Inflammatory macrophage treated with lipopolysaccharide for 4 hours (primary cell): ENCODE data around the gene PRXL2B.

Experiments
- DNase-seq: peaks from one replicate; pipeline ENCODE4 v3.0.0-alpha.2; 2020

PRXL2B gene

DNA sequence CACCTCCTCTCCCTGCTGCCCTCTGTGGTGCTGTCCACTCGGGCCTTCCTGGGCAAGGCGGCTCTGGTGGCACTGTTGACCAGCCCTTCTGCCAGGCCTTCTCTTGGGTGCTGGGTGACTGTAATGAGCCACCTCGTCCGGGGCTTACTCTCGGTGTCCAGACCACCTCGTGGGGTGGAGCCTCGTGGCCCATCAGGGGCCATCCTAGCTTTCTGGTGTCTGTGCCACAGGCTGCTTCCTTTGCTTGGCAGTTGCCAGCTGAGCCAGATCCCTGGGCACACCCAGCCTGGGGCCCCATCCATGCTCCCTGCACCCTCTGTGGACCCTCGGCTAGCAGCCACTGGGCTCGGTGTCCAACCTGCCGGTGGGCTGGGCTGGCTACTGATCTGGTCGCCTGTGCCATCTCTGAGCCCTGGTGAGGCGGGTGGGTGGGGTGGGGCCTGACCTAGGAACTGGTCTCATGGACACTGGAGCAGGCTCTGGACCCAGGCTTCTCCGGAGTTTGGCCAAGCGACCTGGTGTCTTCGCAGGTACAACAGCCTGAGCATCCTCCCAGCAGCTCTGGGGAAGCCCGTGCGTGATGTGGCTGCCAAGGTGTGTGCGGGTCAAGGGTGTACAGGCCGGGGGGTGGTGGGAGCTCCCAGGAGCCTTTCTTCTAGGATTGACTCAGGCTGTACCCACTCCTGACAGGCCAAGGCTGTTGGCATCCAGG lies 1.4 kb downstream of the PRXL2B start:
- DNase-seq, result no peak

- no peak for DNase-seq
Observed at GRCh38 chr1:2588661-2589430, 2.3 kb downstream of the PRXL2B start.

DNA sequence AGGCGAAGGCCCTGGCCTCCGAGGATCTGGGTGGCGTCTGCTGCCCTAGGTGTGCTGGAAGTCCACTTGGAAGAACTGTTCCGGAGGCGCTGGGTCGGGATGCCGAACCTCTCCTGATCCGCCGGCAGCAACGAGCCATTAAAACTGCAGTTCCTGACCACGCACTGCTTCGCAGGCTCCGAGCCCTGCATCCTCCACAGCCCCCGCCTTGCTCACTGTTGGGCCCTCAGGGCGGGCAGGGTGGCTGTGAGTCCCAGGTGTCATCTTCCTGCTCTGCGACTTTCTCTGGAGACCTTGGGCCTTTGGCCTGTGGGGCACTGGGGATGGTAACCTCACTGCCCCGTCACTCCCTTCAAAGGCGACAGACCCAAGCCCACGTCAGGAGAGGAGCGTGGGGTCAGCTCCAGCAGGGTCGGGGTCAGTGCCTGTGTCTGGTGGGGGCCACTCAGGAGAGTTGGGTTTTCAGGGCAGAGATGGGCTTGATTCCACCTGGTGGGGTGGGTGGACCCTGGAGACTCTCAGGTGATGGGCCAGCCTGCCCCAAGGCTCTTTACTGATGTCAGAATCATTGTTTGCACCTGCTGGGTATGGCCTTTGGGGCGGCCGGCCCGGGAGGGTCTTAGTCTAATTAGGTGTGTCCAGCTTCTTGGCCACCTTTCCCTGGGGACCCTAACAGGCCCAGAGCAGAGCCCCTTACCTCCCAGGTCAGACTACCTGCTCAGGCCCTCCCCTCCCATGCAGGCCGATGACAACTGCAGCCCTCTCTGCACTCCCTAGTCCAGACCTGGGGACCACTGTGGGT lies 3.1 kb downstream of the PRXL2B start:
- DNase-seq, result no peak

GRCh38 chr1:2590233-2591141 lies 3.9 kb downstream of the PRXL2B start:
- no peak for DNase-seq

DNA sequence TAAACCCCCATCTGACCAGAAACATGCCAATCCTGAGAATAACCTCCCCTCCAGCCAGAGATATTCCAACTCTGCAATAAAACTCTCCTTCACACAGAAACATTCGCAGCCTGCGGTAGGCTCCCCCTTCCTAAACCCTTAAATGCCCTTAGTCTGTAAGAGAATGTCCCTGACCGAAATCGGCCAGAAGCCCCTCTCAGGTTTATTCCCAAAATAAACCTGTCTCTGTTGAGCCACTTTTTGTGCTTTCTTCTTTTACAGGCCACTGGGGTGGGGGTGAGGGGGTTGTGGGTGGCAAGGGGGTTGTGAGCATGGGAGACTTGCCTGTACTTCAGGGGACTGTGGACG lies 4.6 kb downstream of the PRXL2B start:
- DNase-seq, result no peak

DNA sequence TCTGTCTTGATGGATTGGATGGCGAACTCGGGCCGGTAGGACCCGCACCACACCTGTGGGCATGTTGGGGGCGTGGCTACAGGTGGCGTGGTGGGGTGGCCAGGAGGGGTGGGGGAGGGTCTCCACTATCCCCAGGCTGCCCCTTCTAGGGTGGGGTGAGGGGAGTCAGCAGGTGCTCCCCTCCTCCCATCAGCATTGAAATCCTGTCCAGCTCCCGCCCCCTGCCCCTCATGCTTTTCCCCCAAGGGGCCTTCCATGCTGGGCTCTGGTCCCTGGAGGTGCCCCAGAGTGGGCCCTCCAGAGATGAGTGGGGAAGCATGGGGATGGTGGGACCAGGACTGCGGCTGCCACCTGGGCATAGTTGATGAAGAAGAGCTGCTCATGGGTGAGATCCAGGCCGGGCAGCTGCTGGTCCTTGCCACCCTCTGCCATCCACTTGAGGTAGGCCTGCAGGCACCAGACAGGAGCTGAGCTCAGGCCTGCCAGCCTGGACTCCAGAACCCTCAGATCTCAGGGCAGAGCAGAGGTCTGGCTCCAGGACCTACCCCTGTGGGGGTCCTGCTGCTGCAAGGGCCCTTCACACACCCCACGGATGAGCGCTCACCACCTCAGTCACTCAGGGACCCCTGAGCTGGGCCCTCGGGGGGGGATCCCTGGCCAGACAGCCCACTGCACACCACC lies 5.1 kb downstream of the PRXL2B start:
- no peak for DNase-seq

GRCh38 chr1:2592672-2593071 lies 6.1 kb downstream of the PRXL2B start:
- DNase-seq, result no peak

- no peak for DNase-seq
Observed at GRCh38 chr1:2593251-2593878, 6.8 kb downstream of the PRXL2B start.

- DNase-seq, result no peak
Observed at GRCh38 chr1:2594001-2594640, 7.5 kb downstream of the PRXL2B start.

GRCh38 chr1:2594641-2595131 lies 8.1 kb downstream of the PRXL2B start:
- DNase-seq, result no peak

GRCh38 chr1:2595261-2595811 lies 8.8 kb downstream of the PRXL2B start:
- DNase-seq, result no peak

GRCh38 chr1:2595812-2596529 lies 9.4 kb downstream of the PRXL2B start:
- DNase-seq, result no peak

DNA sequence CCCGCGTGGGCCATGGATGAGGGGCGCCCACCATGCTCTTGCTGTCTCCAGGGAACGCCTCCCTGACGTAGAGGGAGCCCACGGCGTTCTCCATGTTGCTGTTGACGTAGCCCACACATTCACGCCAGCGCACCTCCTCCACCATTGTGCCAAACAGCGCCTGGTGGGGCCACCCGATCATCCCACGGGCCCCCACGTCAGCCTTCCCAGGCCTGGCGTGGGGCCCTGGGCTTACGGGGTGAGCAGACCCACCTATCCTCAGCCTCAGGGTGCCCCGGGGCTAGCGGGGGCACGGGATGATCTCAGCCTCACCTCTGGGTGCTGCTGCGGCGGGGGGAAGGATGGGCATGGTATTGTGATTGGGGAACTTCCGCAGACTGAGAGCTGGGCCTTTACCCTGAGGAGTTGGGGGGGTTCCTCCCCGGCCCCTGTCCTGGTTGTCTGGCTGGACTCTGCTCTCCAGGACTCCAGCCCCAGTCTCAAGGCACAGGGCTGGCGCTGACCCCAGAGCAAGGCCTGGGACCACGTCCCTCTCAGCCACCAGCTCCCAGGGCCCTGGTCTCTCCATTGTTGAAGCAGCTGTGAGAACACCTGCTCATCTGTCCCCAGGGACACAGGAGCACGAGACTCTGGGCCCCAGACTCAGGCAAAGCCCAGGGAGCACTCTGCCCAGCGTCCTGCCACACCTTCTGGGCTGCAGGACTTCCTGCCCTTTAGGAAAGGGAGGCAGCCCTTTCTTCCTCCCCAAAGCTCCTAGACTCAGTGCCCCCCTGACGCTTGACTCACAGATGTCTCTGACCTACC lies 10.2 kb downstream of the PRXL2B start:
- DNase-seq, result no peak

GRCh38 chr1:2597441-2598328 lies 11.1 kb downstream of the PRXL2B start:
- DNase-seq, result no peak

DNA sequence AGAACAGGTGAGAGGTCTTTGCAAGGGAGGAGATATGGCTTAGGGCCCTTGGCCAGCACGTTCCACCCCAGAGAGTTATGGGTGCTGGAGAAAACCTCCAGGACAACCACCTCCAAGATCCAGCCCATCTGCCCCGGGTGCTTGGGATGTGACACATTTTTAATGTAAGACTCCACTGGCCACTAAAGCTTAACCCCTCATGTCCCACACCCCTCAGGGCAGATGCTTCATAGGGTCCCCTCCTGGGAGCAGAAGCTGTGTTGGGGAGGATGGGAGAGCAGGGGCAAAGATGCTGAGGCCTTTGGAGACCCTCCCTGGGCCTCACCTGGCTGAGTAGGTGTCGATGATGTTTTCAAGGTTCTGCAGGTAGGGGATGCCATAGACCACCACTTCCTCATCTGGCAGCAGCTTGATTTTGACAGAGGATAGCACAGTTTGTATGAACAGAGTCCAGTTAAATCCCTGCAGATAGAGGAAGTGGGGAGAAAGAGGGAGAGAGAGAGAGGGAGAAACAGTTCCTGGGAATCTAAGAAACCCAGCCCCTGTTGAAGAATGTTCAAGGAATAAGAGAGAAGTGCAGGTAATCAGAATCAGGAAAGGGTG lies 11.9 kb downstream of the PRXL2B start:
- no peak for DNase-seq

DNA sequence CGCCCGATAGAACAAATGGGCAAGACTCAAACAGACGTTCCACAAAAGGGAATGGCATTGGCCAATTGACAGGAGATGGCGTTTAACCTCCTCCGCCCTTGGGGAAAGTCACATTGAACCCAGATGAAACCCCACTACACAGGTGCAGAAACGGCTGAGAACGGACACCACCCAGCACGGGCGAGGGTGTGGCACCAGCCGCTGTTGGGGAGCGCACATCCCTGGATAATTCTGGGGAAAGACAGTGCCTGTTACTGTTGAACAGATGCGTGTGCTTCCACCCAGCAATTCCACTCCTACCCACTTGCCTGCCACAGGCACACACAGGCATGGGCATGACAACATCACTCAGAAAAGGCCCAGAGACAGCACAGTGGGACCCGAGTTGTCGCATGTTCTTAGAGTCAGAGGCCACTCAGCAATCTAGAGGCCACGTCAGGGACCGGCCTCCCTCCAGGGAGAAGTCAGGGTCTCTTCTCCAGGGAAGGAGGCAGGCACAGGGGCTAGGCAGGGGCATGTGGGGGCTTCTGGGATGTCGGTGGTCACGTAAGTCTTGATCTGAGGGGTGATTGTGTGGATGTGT lies 15.2 kb downstream of the PRXL2B start:
- DNase-seq, result no peak

DNA sequence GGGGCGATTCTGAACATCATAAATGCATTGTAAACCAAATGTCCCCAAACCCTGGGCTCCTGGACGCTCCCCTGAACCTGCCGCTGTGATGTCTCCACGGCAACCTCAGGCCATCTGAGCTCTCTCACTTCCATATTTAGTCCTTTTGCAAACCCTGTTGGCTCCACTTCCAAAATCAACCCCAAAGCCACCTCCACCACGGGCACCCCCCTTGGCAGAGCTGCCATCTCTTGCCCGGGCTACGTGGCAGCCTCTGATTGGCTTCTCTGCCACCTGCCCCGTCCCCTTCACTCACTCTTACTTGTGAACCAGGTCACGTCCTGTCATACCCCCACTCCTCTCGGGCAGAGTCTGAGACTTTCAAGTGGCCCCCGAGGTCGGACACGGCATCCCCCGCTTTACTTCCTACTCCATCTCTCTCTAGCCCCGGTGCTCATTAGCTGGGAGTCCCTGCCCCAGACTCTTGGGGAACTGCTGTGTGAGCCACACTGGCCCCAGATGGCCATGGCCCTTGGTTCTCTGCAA lies 15.8 kb downstream of the PRXL2B start:
- DNase-seq, result no peak
